Lower leg skin (tissue), 4 donors: ENCODE results near the gene NR6A1. TPM values are rescaled to one million over a fixed set of nuclear protein-coding genes. Genes with fewer than 3 reads are reported as not detected.

Experiments
- DNase-seq, 2 donors: peaks; one replicate each; pipeline ENCODE4 v3.0.0-alpha.2; 2019; ENCODE audit warnings: low spot score in 2 of 2
- H3K4me3 ChIP-seq: fragments of 200-600 bp; sonication (generic); 2 replicates; pipeline ENCODE4 v1.5.1; 2017; ENCODE audit warnings: mild to moderate bottlenecking, low read depth; ENCODE audit not compliant: poor library complexity, severe bottlenecking
- CTCF ChIP-seq, 3 donors: fragments of 450-650 bp; IDR thresholded peaks; one replicate each; pipeline ENCODE4 v1.5.1; 2016; ENCODE audit warnings: antibody characterized with exemption in 3 of 3, mild to moderate bottlenecking in 3 of 3, moderate library complexity in 2 of 3
- POLR2A ChIP-seq, 2 donors: fragments of 450-650 bp; IDR thresholded peaks; one replicate each; pipeline ENCODE4 v1.6.1; 2016 to 2017; ENCODE audit warnings: antibody characterized with exemption in 2 of 2, mild to moderate bottlenecking in 1 of 2, moderate library complexity in 1 of 2
- WGBS, 2 donors: methylation state at CpG; one replicate each; pipeline ENCODE4 v1.1.5; 2018; 5-methylcytosine and 5-hydroxymethylcytosine counted together
- intact Hi-C: fragments of 100-400 bp; cut with DNase I; formaldehyde crosslinking; loops from one replicate; pipeline ENCODE4 v1.15.0; 2023; ENCODE audit warnings: low total_unique reads
- total RNA-seq, 4 donors: library from RNA; depleted of rRNA; stranded (reverse); fragments of >200 nt; gene quantifications; one replicate each; pipeline ENCODE4 v1.1.0, GENCODE V29; 2016

Gene NR6A1
- total RNA-seq, 4 donors from 2014 or later: 3.0 to 4.9 (median 3.8) TPM

DNA sequence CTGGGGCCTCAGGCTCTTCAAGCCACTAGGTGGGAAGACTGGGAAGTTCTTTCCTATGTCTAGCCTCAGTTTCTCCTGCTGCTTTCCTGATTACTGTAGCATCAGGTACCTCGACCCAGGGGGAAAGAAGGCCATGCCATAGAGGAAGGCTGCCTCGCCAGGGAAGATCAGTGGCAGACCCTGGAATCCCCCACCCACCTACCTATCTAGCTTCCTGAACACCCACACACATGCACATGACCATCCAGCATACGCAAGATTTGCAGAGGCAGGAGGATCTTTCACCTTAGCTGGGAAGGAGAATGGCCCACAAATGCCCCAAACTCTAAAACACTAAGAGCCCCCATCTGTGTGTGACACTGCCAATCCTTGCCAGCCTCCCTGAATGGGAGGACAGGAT, 271.9 kb downstream of the NR6A1 start:
- H3K4me3 ChIP-seq: no peak overlapping the region
- TF ChIP-seq POLR2A (IDR thresholded peaks at IDR 0.05): no peak
- TF ChIP-seq CTCF (IDR thresholded peaks at IDR 0.05): no peak
- intact Hi-C loops: no loop called here
- 68 to 86% methylated on average over 3 of the region's 3 CpGs for WGBS, 2 donors
- DNase-seq: no peak

DNA sequence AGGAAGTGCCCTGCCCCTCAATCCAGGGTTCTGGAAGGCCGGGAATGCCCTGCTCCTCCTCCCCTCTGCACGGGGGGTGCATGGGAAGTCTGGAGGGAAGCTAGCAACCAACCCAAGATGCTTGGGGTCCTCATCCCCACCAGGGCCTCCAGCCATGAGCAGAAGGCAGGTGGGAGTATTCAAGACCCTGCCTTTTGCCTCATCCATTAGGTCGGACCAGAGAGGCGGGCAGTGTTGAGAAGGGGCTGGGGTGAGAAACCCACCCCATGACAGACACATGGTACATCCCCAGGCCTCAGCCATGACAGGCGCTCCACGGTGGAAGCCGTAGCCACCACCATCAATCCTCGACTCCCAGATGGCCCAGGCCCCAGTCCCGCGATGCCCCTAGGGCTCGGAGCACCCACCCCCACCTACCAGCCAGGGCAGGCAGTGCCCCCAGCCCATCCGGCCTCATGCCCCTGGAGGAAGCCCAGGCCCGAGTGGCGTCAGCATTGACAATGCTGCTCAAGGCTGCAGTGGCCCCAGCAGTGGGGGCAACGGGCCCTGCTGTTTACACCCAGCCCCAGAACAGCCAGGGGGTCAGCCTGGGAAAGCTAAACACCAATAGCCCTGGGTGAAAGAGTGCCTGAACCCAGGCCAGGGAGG, 272.5 kb downstream of the NR6A1 start:
- TF ChIP-seq CTCF (IDR thresholded peaks at IDR 0.05) (no peak), POLR2A (IDR thresholded peaks at IDR 0.05) (no peak)
- no peak overlapping the region for H3K4me3 ChIP-seq
- no peak for DNase-seq
- 70 to 75% methylated on average over 15 of the region's 15 CpGs for WGBS, 2 donors
- intact Hi-C loops: no loop called here

DNA sequence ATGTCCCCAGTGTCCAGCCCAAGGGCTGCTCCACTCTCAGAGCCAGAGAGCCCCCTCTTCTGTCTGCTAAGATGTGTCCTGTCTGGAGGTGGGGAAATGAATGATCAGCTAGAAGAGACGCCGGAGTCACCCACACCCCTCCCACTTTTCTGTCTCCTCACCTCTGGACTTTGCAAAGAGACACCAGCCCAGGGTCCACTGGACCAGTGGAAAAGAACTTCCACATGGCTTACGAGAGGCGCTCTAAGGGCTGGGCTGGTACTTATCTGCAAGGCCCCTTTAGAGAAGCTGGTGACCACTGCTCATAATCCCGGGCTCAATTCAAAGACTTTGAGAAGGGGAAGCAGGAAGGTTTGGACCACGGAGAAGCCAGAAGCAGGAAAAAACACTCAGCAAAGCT, 273.1 kb downstream of the NR6A1 start:
- 72 to 76% methylated on average over 6 of the region's 6 CpGs for WGBS, 2 donors
- no peak for TF ChIP-seq CTCF (IDR thresholded peaks at IDR 0.05)
- TF ChIP-seq POLR2A (IDR thresholded peaks at IDR 0.05): no peak
- no peak overlapping the region for H3K4me3 ChIP-seq
- DNase-seq: no peak
- intact Hi-C loops: no loop called here

GRCh38 chr9:124497441-124497840, 273.7 kb downstream of the NR6A1 start:
- intact Hi-C loops: no loop called here
- TF ChIP-seq CTCF (IDR thresholded peaks at IDR 0.05) (no peak), POLR2A (IDR thresholded peaks at IDR 0.05) (no peak)
- no peak for DNase-seq
- no peak overlapping the region for H3K4me3 ChIP-seq
- WGBS, 2 donors: 85 to 90% methylated on average over 8 of the region's 8 CpGs

DNA sequence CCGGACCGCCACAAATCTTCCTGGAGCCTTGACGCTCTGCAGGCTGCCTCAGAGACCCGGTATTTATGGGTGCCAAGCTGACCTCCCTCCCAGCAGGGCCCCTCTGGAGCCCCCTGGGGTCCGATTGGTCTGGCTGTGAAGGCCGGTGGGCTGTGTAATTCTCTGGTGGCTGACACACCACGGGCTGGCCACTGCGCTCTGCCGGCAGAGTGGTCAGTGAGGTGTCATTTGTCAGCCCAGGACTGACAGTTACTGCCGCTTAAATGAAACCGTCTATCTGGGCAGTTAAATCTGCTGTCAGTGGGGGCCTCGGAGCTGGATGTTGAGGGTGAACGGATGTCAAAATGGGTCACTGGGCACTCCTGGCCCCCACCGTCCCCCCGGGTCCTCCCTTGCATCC, 274.6 kb downstream of the NR6A1 start:
- 70 to 71% methylated on average over 8 to 15 of the region's 15 CpGs for WGBS, 2 donors
- TF ChIP-seq POLR2A (IDR thresholded peaks at IDR 0.05) (no peak), CTCF (IDR thresholded peaks at IDR 0.05) (no peak)
- DNase-seq: no peak
- intact Hi-C loops: no loop called here
- H3K4me3 ChIP-seq: no peak overlapping the region

DNA sequence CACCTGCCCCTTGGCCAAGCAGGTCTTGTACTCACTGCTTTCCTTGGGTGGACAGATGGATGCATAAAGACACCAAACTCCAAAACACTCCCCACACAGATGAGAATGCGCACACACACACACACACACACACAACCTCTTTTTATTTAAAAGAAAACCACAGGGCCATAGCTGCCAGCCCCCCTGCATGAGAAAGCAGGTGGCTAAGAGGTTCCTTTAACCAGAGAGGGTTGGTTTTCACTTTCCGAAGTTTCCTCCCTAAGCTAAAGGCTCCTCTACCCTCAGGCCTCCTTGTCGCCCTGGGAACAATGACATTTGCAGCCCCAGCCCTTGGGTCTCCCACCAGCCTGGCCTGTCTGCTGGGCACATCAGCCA, 275.0 kb downstream of the NR6A1 start:
- DNase-seq: no peak
- WGBS, 2 donors: 87 to 90% methylated on average over 3 of the region's 3 CpGs
- no peak overlapping the region for H3K4me3 ChIP-seq
- intact Hi-C loops: no loop called here
- TF ChIP-seq CTCF (IDR thresholded peaks at IDR 0.05) (no peak), POLR2A (IDR thresholded peaks at IDR 0.05) (no peak)
